Osteoblast (primary cell): Measurements from ENCODE around the gene SCFD1. TPM values are rescaled to one million over a fixed set of nuclear protein-coding genes. Genes with fewer than 3 reads are reported as not detected.
A peak's percentile ranks its signal among the peaks of the same experiment; 100 is the strongest.

Experiments
- DNase-seq: peaks from one replicate; pipeline ENCODE4 v3.0.0; 2011; ENCODE audit warnings: low spot score, mixed read lengths; ENCODE audit not compliant: insufficient read length; ENCODE audit errors: missing footprints
- H2AFZ ChIP-seq: 2 replicates; pipeline ENCODE4 v1.6.0; 2011; ENCODE audit warnings: mild to moderate bottlenecking, low read length
- H3K27ac ChIP-seq: 2 replicates; pipeline ENCODE4 v1.5.1; 2011; ENCODE audit warnings: mild to moderate bottlenecking, low read depth, low read length, moderate library complexity
- H3K27me3 ChIP-seq: 2 replicates; pipeline ENCODE4 v1.6.0; 2012; ENCODE audit warnings: mild to moderate bottlenecking, control low read depth, inconsistent platforms, low read length, moderate library complexity; ENCODE audit not compliant: insufficient read depth
- H3K36me3 ChIP-seq: 2 replicates; pipeline ENCODE4 v1.5.1; 2011; ENCODE audit warnings: mild to moderate bottlenecking, low read length, control low read depth, moderate library complexity; ENCODE audit not compliant: insufficient read depth
- H3K4me1 ChIP-seq: 2 replicates; pipeline ENCODE4 v1.5.1; 2011; ENCODE audit warnings: mild to moderate bottlenecking, low read length, control low read depth, moderate library complexity; ENCODE audit not compliant: insufficient read depth
- H3K4me2 ChIP-seq: 2 replicates; pipeline ENCODE4 v1.6.0; 2011; ENCODE audit warnings: mild to moderate bottlenecking, low read length; ENCODE audit not compliant: insufficient read depth
- H3K4me3 ChIP-seq: fragments of 200-600 bp; sonication (generic); 3 replicates; pipeline ENCODE4 v1.5.1; 2012; ENCODE audit warnings: mild to moderate bottlenecking, low read length, inconsistent platforms; ENCODE audit not compliant: insufficient read depth
- H3K79me2 ChIP-seq: 2 replicates; pipeline ENCODE4 v1.6.0; 2012; ENCODE audit warnings: mild to moderate bottlenecking, low read length, control low read depth, inconsistent platforms; ENCODE audit not compliant: insufficient read depth
- H3K9me3 ChIP-seq: 2 replicates; pipeline ENCODE4 v1.5.1; 2011; ENCODE audit warnings: low read depth, low read length, control low read depth
- H4K20me1 ChIP-seq: 2 replicates; pipeline ENCODE4 v1.6.0; 2012; ENCODE audit warnings: mild to moderate bottlenecking, low read length, control low read depth; ENCODE audit not compliant: insufficient read depth
- total RNA-seq: library from RNA; depleted of rRNA; stranded (reverse); fragments of >200 nt; gene quantifications from 2 replicates; pipeline ENCODE4 v1.2.3, GENCODE V29; 2012
- TF ChIP-seq, protein P1 (sequence below): IDR thresholded peaks from 2 replicates; pipeline ENCODE4 v1.5.1; 2011; ENCODE audit warnings: mild to moderate bottlenecking, low read depth, low read length, moderate library complexity; ENCODE audit errors: extremely low read depth

Gene SCFD1
- total RNA-seq, 1 donor: 136 TPM

DNA sequence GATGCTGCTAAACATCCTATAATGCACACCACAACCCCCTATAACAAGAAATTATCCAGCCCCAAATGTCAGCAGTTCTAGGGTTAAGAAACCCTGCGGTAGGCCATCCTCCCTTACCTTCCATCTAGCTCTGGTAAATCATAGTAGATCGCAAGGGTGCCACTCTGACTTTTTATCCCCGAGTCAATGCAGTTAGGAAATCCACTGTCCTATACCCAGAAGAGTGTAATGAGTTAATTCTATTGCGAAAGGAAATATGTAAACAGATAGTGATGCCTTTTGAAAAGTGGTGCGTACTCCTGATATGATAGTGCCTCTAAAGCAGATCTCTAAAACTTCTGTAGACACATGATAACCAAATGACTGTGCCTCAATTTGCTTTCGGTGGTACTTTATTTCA lies 29.8 kb downstream of the SCFD1 start:
- Histone ChIP-seq H3K79me2 (peaks cover 11% of the 10 kb centered on the region), H3K27ac (no peak overlapping the region), H3K9me3 (no peaks in the 10 kb centered on the region), H3K4me1 (no peaks in the 10 kb centered on the region), H3K27me3 (no peaks in the 10 kb centered on the region), H3K4me2 (no peak overlapping the region), H3K4me3 (no peak overlapping the region), H2AFZ (no peak overlapping the region), H4K20me1 (peaks cover 6% of the 10 kb centered on the region), H3K36me3 (peaks cover 81% of the 10 kb centered on the region)
- TF ChIP-seq, protein P1, sequence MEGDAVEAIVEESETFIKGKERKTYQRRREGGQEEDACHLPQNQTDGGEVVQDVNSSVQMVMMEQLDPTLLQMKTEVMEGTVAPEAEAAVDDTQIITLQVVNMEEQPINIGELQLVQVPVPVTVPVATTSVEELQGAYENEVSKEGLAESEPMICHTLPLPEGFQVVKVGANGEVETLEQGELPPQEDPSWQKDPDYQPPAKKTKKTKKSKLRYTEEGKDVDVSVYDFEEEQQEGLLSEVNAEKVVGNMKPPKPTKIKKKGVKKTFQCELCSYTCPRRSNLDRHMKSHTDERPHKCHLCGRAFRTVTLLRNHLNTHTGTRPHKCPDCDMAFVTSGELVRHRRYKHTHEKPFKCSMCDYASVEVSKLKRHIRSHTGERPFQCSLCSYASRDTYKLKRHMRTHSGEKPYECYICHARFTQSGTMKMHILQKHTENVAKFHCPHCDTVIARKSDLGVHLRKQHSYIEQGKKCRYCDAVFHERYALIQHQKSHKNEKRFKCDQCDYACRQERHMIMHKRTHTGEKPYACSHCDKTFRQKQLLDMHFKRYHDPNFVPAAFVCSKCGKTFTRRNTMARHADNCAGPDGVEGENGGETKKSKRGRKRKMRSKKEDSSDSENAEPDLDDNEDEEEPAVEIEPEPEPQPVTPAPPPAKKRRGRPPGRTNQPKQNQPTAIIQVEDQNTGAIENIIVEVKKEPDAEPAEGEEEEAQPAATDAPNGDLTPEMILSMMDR: no peak
- no peak for DNase-seq

GRCh38 chr14:30655124-30655523 lies 33.0 kb downstream of the SCFD1 start:
- TF ChIP-seq, protein P1: no peak
- no peak overlapping the region for H3K4me2 ChIP-seq
- H3K9me3 ChIP-seq: no peaks in the 10 kb centered on the region
- DNase-seq: no peak
- no peaks in the 10 kb centered on the region for H3K4me1 ChIP-seq
- peaks cover 6% of the 10 kb centered on the region for H4K20me1 ChIP-seq
- peaks cover 71% of the 10 kb centered on the region for H3K36me3 ChIP-seq
- H3K27me3 ChIP-seq: no peaks in the 10 kb centered on the region
- no peak overlapping the region for H3K4me3 ChIP-seq
- H2AFZ ChIP-seq: no peak overlapping the region
- peaks cover 4% of the 10 kb centered on the region for H3K79me2 ChIP-seq
- no peak overlapping the region for H3K27ac ChIP-seq

DNA sequence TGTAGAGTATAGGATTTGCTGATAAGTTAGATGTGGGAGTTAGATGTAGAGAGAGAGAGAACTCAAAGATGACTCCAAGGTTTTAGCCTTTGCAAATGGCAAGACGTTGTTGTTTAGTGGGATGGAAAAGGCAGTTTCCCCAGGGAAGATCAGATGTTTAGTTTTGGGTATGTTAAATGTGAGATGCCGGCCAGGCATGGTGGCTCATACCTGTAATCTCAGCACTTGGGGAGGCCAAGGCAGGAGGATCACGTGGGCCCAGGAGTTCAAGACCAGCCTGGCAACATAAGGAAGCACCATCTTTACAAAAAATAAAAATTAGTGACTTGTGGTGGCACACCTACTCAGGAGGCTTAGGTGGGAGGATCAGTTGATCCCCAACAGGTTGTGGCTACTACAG lies 33.5 kb downstream of the SCFD1 start:
- H3K9me3 ChIP-seq: no peaks in the 10 kb centered on the region
- no peak overlapping the region for H3K4me2 ChIP-seq
- TF ChIP-seq, protein P1: no peak
- peaks cover 66% of the 10 kb centered on the region for H3K36me3 ChIP-seq
- no peak overlapping the region for H2AFZ ChIP-seq
- no peak overlapping the region for H3K27ac ChIP-seq
- H4K20me1 ChIP-seq: peaks cover 6% of the 10 kb centered on the region
- peaks cover 4% of the 10 kb centered on the region for H3K79me2 ChIP-seq
- no peak overlapping the region for H3K4me3 ChIP-seq
- no peak for DNase-seq
- no peaks in the 10 kb centered on the region for H3K27me3 ChIP-seq
- H3K4me1 ChIP-seq: no peaks in the 10 kb centered on the region

GRCh38 chr14:30656190-30656632 lies 34.1 kb downstream of the SCFD1 start:
- Histone ChIP-seq H3K4me3 (no peak overlapping the region), H3K79me2 (peaks cover 9% of the 10 kb centered on the region), H3K27me3 (no peaks in the 10 kb centered on the region), H3K9me3 (no peaks in the 10 kb centered on the region), H3K27ac (peak overlapping the region; percentile 17), H4K20me1 (peaks cover 6% of the 10 kb centered on the region), H3K36me3 (peaks cover 65% of the 10 kb centered on the region), H2AFZ (no peak overlapping the region), H3K4me1 (no peaks in the 10 kb centered on the region), H3K4me2 (no peak overlapping the region)
- TF ChIP-seq, protein P1: peak; percentile 81
- no peak for DNase-seq
